ENCODE data around the gene EP300. TPM values are rescaled to one million over a fixed set of nuclear protein-coding genes. Genes with fewer than 3 reads are reported as not detected.

The EP300 gene
- total RNA-seq, 4 donors from 2014 or later: 72.9 to 163 (median 120) TPM

DNA sequence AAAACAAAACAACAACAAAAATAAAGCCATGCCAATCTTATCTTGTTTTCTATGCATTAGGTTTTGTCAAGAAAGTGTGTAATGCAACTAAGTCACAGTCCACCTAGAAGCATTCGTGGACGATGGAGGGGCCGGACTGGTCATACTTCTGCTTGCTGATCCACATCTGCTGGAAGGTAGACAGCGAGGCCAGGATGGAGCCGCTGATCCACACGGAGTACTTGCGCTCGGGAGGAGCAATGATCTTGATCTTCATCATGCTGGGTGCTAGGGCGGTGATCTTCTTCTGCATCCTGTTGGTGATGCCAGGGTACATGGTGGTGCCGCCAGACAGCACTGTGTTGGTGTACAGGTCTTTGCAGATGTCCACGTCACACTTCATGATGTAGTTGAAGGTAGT, 18.3 kb upstream of the EP300 start:
- H3K4me1 ChIP-seq: peaks cover 12 to 18% of the 10 kb centered on the region in 2 donors
- no peaks in the 10 kb centered on the region for H3K36me3 ChIP-seq
- intact Hi-C loops (cut with DNase I): no loop called here
- no peak for TF ChIP-seq POLR2A (IDR thresholded peaks at IDR 0.05)
- TF ChIP-seq, protein P1, sequence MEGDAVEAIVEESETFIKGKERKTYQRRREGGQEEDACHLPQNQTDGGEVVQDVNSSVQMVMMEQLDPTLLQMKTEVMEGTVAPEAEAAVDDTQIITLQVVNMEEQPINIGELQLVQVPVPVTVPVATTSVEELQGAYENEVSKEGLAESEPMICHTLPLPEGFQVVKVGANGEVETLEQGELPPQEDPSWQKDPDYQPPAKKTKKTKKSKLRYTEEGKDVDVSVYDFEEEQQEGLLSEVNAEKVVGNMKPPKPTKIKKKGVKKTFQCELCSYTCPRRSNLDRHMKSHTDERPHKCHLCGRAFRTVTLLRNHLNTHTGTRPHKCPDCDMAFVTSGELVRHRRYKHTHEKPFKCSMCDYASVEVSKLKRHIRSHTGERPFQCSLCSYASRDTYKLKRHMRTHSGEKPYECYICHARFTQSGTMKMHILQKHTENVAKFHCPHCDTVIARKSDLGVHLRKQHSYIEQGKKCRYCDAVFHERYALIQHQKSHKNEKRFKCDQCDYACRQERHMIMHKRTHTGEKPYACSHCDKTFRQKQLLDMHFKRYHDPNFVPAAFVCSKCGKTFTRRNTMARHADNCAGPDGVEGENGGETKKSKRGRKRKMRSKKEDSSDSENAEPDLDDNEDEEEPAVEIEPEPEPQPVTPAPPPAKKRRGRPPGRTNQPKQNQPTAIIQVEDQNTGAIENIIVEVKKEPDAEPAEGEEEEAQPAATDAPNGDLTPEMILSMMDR (IDR thresholded peaks at IDR 0.05): no peak
- 95 to 97% methylated on average over 11 of the region's 11 CpGs for WGBS, 2 donors
- no peak overlapping the region for H3K4me3 ChIP-seq (replicated peaks in 1 of 3)
- no peaks in the 10 kb centered on the region for H3K9me3 ChIP-seq
- no peak overlapping the region for H3K27ac ChIP-seq
- H3K27me3 ChIP-seq: no peaks in the 10 kb centered on the region
- DNase-seq: no peak

DNA sequence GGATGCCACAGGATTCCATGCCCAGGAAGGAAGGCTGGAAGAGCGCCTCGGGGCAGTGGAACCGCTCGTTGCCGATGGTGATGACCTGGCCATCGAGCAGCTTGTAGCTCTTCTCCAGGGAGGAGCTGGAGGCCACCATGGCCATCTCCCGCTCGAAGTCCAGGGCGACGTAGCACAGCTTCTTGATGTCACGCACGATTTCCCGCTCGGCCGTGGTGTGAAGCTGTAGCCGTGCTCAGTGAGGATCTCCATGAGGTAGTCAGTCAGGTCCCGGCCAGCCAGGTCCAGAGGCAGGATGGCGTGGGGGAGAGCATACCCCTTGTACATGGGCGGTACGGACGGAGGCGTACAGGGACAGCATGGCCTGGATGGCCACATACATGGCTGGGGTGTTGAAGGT, 17.9 kb upstream of the EP300 start:
- H3K9me3 ChIP-seq: no peaks in the 10 kb centered on the region
- no peaks in the 10 kb centered on the region for H3K27me3 ChIP-seq
- no peak overlapping the region for H3K27ac ChIP-seq
- H3K36me3 ChIP-seq: no peaks in the 10 kb centered on the region
- no peak overlapping the region for H3K4me3 ChIP-seq (replicated peaks in 1 of 3)
- 98% methylated on average over 13 to 22 of the region's 22 CpGs for WGBS, 2 donors
- intact Hi-C loops (cut with DNase I): no loop called here
- TF ChIP-seq POLR2A (IDR thresholded peaks at IDR 0.05): no peak
- TF ChIP-seq, protein P1 (IDR thresholded peaks at IDR 0.05): no peak
- no peak for DNase-seq
- peaks cover 12 to 18% of the 10 kb centered on the region in 2 donors for H3K4me1 ChIP-seq

DNA sequence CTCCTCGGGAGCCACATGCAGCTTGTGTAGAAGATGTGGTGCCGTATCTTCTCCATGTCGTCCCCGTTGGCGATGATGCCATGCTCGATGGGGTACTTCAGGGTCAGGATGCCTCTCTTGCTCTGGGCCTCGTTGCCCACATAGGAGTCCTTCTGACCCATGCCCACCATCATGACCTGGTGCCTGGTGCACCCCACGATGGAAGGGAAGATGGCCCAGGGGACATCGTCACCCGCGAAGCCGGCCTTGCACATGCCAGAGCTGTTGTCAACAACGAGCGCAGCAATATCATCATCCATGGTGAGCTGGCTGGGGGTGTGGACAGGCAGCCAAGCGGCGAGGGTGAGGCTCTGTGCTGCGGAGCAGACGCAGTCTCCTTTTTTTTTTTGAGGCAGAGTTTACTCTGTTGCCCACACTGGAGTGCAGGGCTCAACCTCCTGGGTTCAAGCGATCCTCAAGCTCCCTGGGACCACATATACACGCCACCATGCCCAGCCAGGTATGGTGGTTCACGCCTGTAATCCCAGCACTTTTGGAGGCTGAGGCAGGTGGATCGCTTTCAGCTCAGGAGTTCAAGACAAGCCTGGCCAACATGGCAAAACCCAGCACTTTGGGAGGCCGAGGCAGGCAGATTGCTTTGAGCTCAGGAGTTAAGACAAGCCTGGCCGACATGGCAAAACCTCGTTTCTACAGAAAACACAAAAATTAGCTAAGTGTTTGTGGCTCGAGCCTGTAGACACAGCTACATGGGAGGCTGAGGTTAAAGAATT, 17.3 kb upstream of the EP300 start:
- Histone ChIP-seq H3K27me3 (no peaks in the 10 kb centered on the region), H3K9me3 (no peaks in the 10 kb centered on the region), H3K4me3 (replicated peaks in 1 of 3) (no peak overlapping the region), H3K27ac (no peak overlapping the region), H3K4me1 (peaks cover 12 to 17% of the 10 kb centered on the region in 2 donors), H3K36me3 (no peaks in the 10 kb centered on the region)
- intact Hi-C loops (cut with DNase I): loop anchor here (5.0 kb wide), 1 partner anchor 48 kb away; no protein-coding TSS in a partner anchor
- DNase-seq: no peak
- TF ChIP-seq, protein P1 (IDR thresholded peaks at IDR 0.05): no peak
- no peak for TF ChIP-seq POLR2A (IDR thresholded peaks at IDR 0.05)
- WGBS, 2 donors: 92% methylated on average over 19 to 26 of the region's 26 CpGs

DNA sequence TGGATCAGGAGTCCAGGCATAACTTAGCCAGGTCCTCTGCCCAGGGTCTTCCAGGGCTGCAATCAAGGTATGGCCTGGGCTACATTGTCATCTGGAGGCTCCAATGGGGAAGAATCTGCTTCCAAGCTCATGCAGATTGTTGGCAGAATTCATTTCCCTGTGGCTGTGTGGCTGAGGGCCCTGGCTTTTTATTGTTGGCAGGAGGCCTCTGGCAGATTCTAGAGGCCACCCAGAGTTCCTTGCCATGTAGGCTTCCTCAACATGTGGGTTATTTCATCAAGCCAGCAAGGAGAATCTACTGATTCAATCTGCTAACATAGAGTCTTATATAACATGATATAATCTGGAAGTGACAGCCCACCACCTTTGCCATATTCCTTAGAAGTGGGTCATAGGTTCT, 16.4 kb upstream of the EP300 start:
- Histone ChIP-seq H3K4me1 (peaks cover 12 to 13% of the 10 kb centered on the region in 2 donors), H3K36me3 (no peaks in the 10 kb centered on the region), H3K27ac (no peak overlapping the region), H3K27me3 (no peaks in the 10 kb centered on the region), H3K4me3 (replicated peaks in 1 of 3) (no peak overlapping the region), H3K9me3 (no peaks in the 10 kb centered on the region)
- intact Hi-C loops (cut with DNase I): loop anchor here (5.0 kb wide), 1 partner anchor 49 kb away; no protein-coding TSS in a partner anchor
- no peak for DNase-seq
- TF ChIP-seq POLR2A (IDR thresholded peaks at IDR 0.05): no peak
- TF ChIP-seq, protein P1 (IDR thresholded peaks at IDR 0.05): no peak

DNA sequence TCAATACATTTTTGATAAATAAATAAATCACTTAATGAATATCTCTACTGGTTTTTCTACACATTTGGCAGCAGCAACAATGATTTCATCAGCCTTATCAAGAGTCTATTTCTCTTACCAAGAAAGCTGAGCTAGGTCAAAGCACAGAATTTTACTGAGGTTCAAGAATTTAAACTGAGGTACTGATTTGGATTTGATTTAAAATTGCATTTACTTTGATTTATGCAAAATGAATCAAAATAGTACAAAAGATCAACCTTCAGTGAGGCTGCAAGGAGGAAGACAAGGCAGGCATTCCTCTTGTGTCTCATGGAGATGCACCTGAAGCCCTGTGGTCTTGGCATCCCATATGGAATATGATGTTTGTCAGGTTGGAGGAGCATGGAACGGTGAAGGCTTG, 15.5 kb upstream of the EP300 start:
- H3K36me3 ChIP-seq: no peaks in the 10 kb centered on the region
- H3K27me3 ChIP-seq: no peaks in the 10 kb centered on the region
- WGBS, 2 donors: 86 to 93% methylated on average over 1 of the region's 1 CpG
- H3K27ac ChIP-seq: no peak overlapping the region
- intact Hi-C loops (cut with DNase I): loop anchor here (5.0 kb wide), 1 partner anchor 50 kb away; no protein-coding TSS in a partner anchor
- TF ChIP-seq POLR2A (IDR thresholded peaks at IDR 0.05): no peak
- TF ChIP-seq, protein P1 (IDR thresholded peaks at IDR 0.05): no peak
- no peak for DNase-seq
- peaks cover 7% of the 10 kb centered on the region in 2 donors for H3K4me1 ChIP-seq
- H3K9me3 ChIP-seq: no peaks in the 10 kb centered on the region
- no peak overlapping the region for H3K4me3 ChIP-seq (replicated peaks in 1 of 3)
